Lower leg skin (tissue), 3 donors: ENCODE results near the gene DIS3L2.

Experiments used
- POLR2A ChIP-seq, 2 donors: fragments of 450-650 bp; IDR thresholded peaks; one replicate each; pipeline ENCODE4 v1.6.1; 2016 to 2017; ENCODE audit warnings: antibody characterized with exemption in 2 of 2, mild to moderate bottlenecking in 1 of 2, moderate library complexity in 1 of 2
- TF ChIP-seq, protein P1 (sequence below), 3 donors: fragments of 450-650 bp; IDR thresholded peaks; one replicate each; pipeline ENCODE4 v1.5.1; 2016; ENCODE audit warnings: antibody characterized with exemption in 3 of 3, mild to moderate bottlenecking in 3 of 3, moderate library complexity in 2 of 3

DNA sequence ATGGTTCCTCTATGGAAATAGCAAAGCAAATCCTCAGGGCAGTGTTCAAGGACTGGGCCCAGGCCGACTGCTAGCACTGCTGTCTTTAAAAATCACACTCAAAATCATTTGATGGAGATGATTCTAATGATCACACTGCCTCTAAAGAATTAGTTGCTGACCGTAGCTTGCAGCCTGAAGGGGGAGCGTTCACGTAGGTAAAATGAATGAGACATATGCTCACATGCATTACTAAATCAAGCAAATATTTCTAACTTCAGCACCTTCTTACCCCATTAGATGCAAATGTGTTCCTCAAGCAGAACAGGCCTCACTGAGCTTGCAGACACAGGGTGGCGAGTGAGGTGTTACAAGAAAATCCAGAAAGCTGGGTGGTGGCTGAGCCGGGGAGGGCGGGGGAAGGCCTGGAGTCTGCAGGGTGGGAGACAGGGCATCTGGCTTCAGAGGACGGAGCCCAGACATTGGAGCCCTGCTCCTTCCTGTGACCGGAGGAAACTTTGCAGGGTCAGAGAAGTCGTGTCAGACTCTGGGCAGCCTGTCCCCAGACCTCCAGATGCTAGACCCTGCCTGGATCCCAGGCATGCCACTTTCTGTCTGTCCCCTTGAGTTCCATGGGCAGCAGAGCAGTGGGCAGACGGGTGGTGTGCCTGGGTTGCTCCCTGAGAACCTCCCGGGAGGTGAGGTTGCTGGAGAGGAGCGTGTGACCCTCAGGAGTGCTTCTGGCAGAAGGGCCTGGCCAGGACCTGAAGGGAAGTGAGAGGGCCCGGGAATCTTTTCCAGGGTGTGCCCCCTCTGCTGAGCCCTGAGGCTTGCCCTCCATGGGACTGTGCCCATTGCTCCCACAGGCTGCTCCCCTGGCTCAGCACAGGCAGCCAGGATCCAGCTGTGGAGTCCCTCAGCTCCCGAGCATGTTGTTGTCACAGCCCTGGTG lies 28.3 kb upstream of the DIS3L2 start:
- no peak for TF ChIP-seq POLR2A (IDR thresholded peaks at IDR 0.05)
- TF ChIP-seq, protein P1, sequence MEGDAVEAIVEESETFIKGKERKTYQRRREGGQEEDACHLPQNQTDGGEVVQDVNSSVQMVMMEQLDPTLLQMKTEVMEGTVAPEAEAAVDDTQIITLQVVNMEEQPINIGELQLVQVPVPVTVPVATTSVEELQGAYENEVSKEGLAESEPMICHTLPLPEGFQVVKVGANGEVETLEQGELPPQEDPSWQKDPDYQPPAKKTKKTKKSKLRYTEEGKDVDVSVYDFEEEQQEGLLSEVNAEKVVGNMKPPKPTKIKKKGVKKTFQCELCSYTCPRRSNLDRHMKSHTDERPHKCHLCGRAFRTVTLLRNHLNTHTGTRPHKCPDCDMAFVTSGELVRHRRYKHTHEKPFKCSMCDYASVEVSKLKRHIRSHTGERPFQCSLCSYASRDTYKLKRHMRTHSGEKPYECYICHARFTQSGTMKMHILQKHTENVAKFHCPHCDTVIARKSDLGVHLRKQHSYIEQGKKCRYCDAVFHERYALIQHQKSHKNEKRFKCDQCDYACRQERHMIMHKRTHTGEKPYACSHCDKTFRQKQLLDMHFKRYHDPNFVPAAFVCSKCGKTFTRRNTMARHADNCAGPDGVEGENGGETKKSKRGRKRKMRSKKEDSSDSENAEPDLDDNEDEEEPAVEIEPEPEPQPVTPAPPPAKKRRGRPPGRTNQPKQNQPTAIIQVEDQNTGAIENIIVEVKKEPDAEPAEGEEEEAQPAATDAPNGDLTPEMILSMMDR (IDR thresholded peaks at IDR 0.05): no peak
